ENCODE data around the gene UBA5. TPM values are rescaled to one million over a fixed set of nuclear protein-coding genes. Genes with fewer than 3 reads are reported as not detected.
A peak's percentile ranks its signal among the peaks of the same experiment; 100 is the strongest.

Gene UBA5
- polyA plus RNA-seq, 3 donors, result 9.3 to 19.5 (median 13.8) TPM

GRCh38 chr3:132660811-132661070 is 612 bp downstream of the UBA5 start:
- no peaks in the 10 kb centered on the region for H3K9me3 ChIP-seq (replicated peaks in 1 of 2; ENCODE audit: control insufficient read depth in 1 of 2, insufficient read depth in 1 of 2, low read length in 2 of 2)
- H3K4me1 ChIP-seq (ENCODE audit: control insufficient read depth in 1 of 2, insufficient read depth in 2 of 2, low read length in 2 of 2), result peaks cover 16 to 23% of the 10 kb centered on the region in 2 donors
- DNase-seq, result peak in 1 of 3 donors; percentile 4
- peak overlapping the region; percentile 98 for H3K4me3 Mint-ChIP-seq
- intact Hi-C loops (cut with micrococcal nuclease), result no loop called here
- H3K27me3 ChIP-seq (ENCODE audit: control insufficient read depth in 2 of 2, insufficient read depth in 2 of 2, low read length in 2 of 2), result no peaks in the 10 kb centered on the region
- peaks cover 24% of the 10 kb centered on the region for H3K79me2 ChIP-seq (ENCODE audit: insufficient read depth, low read length)
- H3K27ac Mint-ChIP-seq, result peak overlapping the region; percentile 74 to 95 (median 91)
- no peaks in the 10 kb centered on the region for H4K20me1 ChIP-seq (ENCODE audit: insufficient read depth, low read length)
- no peaks in the 10 kb centered on the region for H3K36me3 Mint-ChIP-seq
- no peak for TF ChIP-seq CTCF (IDR thresholded peaks at IDR 0.05)
- H3K27me3 Mint-ChIP-seq (ENCODE audit: low read depth in 3 of 3), result no peaks in the 10 kb centered on the region
- H3K9me3 Mint-ChIP-seq, result no peaks in the 10 kb centered on the region
- peak overlapping the region; percentile 88 for H3K9ac ChIP-seq (ENCODE audit: insufficient read depth, low read length, poor library complexity, severe bottlenecking)
- H2AFZ ChIP-seq (ENCODE audit: insufficient read depth, low read depth, low read length, poor library complexity, severe bottlenecking), result peak overlapping the region; percentile 99
- peak overlapping the region; percentile 62 to 96 (median 79) for H3K4me3 ChIP-seq (replicated peaks in 1 of 3; ENCODE audit: low read depth in 2 of 3, low read length in 3 of 3)
- H3K4me1 Mint-ChIP-seq, result peaks cover 29% of the 10 kb centered on the region
- peak overlapping the region; percentile 73 to 87 for H3K27ac ChIP-seq (ENCODE audit: low read depth in 1 of 2, low read length in 2 of 2)
- WGBS (ENCODE audit: insufficient coverage), result 0% methylated on average over 1 of the region's 5 CpGs
- peaks cover 0 to 2% of the 10 kb centered on the region in 2 donors for H3K36me3 ChIP-seq (replicated peaks in 1 of 2; ENCODE audit: control insufficient read depth in 1 of 2, insufficient read depth in 2 of 2, low read length in 2 of 2)
- H3K4me2 ChIP-seq (replicated peaks; ENCODE audit: extremely low read depth, low read length, poor library complexity, severe bottlenecking), result peak overlapping the region; percentile 96

- Mint-ChIP-seq H3K27me3 (ENCODE audit: low read depth in 3 of 3) (no peaks in the 10 kb centered on the region), H3K4me3 (peak overlapping the region; percentile 98), H3K4me1 (peaks cover 29% of the 10 kb centered on the region), H3K9me3 (no peaks in the 10 kb centered on the region), H3K36me3 (no peaks in the 10 kb centered on the region), H3K27ac (peak overlapping the region in 3 of 7 donors; percentile 86 to 91 (median 89))
- intact Hi-C loops (cut with micrococcal nuclease), result no loop called here
- H3K4me3 ChIP-seq (replicated peaks in 1 of 3; ENCODE audit: low read depth in 2 of 3, low read length in 3 of 3), result peak overlapping the region; percentile 62 to 96 (median 79)
- peak overlapping the region in 1 of 2 donors; percentile 87 for H3K27ac ChIP-seq (ENCODE audit: low read depth in 1 of 2, low read length in 2 of 2)
- peak overlapping the region; percentile 88 for H3K9ac ChIP-seq (ENCODE audit: insufficient read depth, low read length, poor library complexity, severe bottlenecking)
- no peak for DNase-seq
- no peaks in the 10 kb centered on the region for H3K9me3 ChIP-seq (replicated peaks in 1 of 2; ENCODE audit: control insufficient read depth in 1 of 2, insufficient read depth in 1 of 2, low read length in 2 of 2)
- H3K4me2 ChIP-seq (replicated peaks; ENCODE audit: extremely low read depth, low read length, poor library complexity, severe bottlenecking), result peak overlapping the region; percentile 96
- no peaks in the 10 kb centered on the region for H3K27me3 ChIP-seq (ENCODE audit: control insufficient read depth in 2 of 2, insufficient read depth in 2 of 2, low read length in 2 of 2)
- H3K4me1 ChIP-seq (ENCODE audit: control insufficient read depth in 1 of 2, insufficient read depth in 2 of 2, low read length in 2 of 2), result peaks cover 16 to 23% of the 10 kb centered on the region in 2 donors
- peaks cover 24% of the 10 kb centered on the region for H3K79me2 ChIP-seq (ENCODE audit: insufficient read depth, low read length)
- H3K36me3 ChIP-seq (replicated peaks in 1 of 2; ENCODE audit: control insufficient read depth in 1 of 2, insufficient read depth in 2 of 2, low read length in 2 of 2), result peaks cover 2 to 3% of the 10 kb centered on the region in 2 donors
- no peaks in the 10 kb centered on the region for H4K20me1 ChIP-seq (ENCODE audit: insufficient read depth, low read length)
- no CpG with 5 or more reads among the region's 8 CpGs for WGBS (ENCODE audit: insufficient coverage)
- TF ChIP-seq CTCF (IDR thresholded peaks at IDR 0.05), result no peak
- H2AFZ ChIP-seq (ENCODE audit: insufficient read depth, low read depth, low read length, poor library complexity, severe bottlenecking), result peak overlapping the region; percentile 99
These were observed 972 bp downstream of the UBA5 start for GRCh38 chr3:132661101-132661500.

Measured in CD14-positive monocyte (primary cell).